Stimulated activated CD4-positive, alpha-beta T cell treated with anti-CD3 and anti-CD28 coated beads, Interleukin-4, amount 100 ng/mL, for 24 hours (primary cell): ENCODE measurements around the gene PHF2.

ENCODE experiments used
- DNase-seq: peaks from one replicate; pipeline ENCODE4 v3.0.0-alpha.2; 2020

Gene PHF2

DNA sequence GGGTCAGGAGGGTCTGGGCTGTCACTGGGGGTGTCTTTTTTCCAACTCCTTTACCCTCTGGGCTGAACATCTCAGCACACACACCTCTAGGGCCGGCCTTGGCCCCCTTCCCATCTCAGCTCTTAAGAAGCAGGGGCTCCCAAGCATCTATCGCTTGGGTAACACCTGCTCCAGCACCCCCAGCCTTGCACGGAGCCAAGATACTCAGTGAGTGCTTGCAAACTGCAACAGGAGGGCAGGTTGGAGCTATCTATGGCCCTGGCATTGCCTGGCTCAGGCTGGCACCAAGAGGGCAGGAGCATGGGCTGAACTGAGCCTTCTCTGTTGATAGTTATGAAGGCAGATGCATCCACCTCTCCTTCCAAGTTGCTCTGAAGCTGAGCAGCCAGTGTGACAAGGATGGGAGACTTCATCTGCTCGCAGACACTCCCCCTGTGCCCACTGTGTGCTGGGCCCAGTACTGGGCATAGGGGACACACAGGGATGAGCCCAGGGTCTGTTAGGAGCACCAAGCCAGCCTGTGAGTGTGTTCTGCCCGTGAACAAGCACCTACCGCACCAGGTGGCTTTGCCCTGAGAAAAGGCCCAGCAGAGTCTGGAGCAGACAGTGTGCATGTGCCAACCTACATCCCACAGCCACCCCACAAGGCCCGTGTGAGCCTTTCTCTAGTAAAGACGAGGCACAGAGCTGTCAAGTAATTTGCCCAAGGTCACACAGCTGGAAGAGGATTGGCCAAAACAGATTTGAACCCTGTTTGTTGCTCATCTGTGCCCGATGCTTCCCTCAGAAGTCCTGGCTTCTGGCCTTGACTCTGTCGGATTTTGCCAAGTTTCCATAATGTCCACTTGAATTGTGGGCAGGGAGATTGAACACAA, 58.2 kb downstream of the PHF2 start:
- no peak for DNase-seq

DNA sequence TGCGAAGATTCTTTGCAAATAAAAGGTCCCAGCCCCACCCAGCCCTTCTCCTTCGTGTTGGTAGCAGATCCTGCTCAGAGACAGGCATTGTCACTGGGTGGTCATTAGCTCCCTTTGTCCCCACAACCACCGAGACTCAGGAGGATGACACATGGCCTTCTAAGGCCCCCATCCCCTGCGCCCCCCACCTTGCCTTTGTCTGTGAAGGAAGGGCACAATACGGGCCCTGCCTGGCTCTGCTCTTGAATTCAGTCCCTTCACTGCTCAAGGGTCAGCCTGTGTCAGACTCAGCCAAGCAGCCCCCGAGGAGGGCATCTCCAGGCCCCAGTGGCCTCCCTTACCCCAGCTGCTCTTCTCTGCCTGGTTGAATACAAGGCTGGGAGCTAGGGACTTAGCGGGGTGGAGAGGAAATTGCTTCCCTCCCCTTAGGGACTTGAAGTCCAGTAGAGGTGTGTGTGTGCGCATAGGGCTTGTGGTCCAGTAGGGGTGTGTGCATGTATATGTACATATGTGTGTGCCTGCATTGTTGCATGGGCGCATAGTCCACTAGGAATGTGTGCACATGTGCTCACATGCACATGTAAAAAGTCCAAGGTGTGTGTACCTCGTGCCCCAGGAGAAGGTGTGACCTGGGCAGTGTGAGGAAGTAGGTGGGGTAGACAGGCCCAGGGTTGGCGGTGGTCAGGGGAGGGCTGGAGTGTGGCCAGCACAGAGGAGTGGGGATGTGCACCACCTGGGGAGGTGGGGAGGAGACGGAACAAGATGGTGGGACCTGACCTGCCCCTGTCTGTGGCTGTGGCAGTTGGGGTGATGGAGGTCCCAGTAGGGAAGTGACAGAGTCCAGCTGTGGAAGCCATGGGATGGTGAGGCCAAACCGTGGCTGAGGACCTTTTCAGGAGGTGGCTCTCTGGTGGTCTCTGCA, 59.1 kb downstream of the PHF2 start:
- no peak for DNase-seq

DNA sequence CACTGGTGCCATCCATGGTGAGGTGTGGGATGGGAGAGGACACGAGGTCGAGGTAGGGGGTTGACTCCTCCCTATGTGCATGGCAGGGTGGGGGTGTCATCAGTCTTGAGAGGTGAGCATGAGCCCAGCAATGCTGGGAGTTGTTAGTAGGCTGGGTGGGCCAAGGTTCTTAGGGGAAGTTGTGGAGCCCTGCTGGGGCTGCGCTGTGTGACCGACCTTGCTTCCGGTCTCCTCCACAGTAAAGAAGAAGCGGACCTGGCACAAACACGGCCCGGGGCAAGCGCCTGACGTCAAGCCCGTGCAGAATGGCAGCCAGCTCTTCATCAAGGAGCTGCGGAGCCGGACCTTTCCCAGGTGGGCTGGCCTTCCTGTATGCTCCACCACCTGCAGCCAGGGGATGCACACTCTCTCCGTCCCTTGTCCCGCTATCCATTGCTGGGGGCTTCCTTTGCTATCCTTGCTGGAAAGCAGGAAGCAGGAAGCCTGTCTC, 59.8 kb downstream of the PHF2 start:
- no peak for DNase-seq

DNA sequence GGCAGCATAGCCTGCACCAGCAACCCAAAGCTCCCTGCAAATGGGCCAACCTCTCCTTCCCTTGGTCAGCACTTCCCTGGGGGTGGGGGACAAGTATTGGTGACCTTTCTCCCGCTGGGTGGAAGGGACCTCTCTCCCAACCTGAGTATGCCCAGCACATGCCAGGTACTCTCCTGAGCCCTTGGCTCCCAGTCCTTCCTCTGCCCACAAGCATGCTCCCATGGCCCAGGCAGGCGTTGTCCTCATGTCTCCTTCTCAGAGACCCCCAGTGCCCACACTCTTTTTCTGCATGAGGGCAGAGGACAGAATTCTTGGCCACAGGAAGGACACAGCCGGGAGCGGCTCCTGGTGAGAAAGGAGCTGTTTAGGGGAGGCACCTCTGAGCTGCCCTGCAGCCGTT, 60.3 kb downstream of the PHF2 start:
- DNase-seq = no peak

DNA sequence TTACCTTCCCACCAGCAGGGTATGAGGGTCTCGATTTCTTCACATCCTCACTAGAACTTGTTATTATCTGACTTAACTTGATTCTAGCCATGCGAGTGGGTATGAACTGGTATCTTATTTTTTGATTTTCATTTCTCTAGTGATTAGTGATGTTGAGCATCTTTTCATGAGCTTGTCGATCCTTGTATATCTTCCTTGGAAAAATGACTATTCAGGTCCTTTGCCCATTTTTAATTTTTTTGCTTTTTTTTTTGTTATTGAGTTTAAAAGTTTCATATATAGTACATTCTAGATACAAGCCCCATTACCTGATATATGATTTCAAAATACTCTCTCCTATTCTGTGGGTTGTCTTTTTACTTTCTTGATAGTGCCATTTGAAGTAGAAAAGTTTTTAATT, 61.5 kb downstream of the PHF2 start:
- no peak for DNase-seq

DNA sequence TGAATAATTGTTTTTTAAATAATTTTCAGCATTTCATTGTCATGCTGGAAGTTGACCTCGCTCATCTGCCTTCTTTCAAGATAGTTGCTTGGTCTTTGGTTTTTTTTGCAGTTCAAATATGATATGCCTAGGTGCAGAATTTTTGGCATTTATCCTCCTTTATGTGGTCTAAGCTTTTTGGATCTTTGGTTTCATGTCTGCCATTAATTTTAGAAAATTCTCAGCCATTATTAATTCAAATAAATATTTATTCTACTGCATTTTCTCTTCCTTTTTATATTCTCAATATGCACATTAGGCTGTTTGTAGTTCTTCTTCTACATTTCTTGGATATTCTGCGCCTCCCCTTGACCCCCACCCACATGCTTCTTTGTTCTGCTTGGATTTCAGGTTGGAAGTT, 63.6 kb downstream of the PHF2 start:
- DNase-seq = no peak

DNA sequence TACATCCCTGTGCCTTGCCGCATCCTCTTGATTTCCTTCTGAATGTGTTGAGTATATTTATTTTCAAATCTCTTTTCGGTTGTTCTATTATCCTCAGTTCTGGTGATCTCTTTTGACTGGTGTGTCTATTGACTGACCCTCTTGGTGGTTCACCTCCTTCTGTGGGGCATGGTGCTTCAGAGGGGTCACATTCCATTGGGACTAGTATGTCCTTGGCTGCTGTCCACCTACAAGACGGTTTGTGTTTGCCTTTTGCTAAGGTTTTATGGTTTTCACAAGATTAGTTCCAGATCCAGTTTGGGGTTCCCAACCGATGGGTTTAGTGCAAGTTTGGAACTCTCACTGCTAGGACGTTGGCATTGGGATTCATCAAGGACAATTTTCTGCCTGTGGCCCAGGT, 66.6 kb downstream of the PHF2 start:
- no peak for DNase-seq

DNA sequence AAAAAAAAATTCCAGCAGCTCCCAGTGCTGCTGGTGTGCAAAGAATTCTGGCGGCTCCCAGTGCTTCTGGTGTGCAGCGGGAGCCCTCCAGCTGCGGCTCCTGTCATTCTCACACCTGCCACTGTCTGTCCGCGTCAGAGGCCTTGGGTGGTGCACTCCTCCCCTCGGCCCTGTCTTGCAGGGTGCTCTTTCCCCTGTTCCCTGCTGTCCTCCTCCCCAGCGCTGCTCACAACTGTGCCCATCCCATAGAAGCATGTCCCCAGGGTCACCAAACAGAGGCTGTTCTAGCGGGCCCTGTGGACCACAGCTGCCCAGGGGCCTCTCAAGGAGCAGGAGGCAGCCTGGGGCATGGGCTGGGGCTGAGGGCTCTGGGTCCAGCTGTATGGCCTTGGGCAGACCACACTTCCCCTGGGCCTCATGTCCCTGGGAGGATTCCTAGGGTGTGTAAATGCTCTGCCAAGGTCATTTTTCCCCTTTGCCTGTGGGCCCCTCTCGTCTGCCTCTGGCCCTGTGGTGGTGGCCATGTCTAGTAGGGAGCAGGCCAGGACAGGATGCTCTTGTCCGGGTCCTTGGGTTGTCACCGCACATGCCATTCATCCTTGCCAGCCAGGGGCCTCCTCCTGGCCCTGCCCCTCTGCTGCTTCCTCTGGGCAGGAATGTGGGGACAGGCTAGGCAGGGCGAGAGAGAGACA, 68.2 kb downstream of the PHF2 start:
- DNase-seq = no peak

DNA sequence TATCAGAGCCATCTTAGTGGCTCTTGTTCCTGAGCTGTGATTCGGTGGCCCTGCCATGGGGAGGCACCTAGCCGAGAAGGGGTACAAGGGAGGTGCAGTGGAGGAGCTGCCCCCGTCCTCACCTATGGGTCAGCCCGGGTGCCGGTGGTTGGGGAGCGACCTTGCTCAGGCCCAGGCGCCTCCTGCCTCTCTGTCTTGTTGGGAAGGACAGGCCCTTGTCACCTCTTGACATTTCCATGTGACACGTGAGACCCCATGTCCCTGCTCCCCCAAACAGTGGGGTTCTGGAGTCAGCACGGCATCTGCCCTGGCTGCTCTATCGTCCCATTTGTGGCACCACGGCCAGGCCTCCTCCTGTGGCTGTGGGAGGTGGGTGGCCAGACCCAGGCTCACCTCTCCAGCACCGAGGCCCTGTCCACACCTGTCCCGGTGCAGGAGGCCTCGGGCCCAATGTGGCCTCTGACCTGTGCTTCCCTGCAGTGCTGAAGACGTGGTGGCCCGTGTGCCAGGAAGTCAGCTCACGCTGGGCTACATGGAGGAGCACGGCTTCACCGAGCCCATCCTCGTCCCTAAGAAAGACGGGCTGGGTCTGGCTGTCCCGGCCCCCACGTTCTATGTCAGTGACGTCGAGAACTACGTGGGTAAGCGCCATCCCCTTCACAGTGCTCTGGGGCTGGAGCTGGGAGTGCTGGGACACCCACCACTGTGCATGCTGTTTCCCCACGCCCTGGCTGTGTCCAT, 68.9 kb downstream of the PHF2 start:
- no peak for DNase-seq

DNA sequence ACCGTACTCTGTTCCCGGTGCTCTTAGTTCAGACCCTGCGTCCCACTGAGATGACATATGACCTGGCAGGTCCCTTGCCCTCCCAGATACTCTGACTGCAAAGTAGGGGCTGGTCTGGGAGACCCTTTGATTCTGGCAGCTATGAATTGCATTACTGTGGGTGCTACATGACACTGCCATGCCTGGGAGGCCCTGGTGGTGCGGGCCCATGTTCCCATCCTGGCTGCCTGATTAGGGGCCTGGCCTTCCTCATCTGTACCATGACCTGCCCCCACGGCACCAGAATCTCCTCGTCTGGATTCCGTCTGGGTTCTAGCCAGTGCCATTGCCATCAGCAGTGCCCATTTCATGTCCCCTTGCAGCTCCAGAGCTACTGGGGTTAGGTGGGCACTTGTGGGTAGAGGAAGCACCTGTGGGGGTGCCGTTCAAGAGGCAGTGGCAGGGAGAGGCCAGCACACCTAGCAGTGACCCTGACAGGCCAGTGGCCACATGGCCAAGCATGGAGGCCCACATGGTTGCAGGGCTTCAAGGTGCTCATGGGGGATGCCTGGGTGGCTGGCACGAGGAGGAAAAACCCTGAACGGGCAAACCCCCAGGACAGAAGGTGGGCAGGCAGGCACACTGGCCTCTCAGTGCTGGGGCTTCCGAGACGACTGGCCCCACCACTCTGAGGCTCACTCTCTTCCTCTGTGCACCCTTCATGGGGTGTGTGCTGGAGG, 69.7 kb downstream of the PHF2 start:
- DNase-seq = no peak

DNA sequence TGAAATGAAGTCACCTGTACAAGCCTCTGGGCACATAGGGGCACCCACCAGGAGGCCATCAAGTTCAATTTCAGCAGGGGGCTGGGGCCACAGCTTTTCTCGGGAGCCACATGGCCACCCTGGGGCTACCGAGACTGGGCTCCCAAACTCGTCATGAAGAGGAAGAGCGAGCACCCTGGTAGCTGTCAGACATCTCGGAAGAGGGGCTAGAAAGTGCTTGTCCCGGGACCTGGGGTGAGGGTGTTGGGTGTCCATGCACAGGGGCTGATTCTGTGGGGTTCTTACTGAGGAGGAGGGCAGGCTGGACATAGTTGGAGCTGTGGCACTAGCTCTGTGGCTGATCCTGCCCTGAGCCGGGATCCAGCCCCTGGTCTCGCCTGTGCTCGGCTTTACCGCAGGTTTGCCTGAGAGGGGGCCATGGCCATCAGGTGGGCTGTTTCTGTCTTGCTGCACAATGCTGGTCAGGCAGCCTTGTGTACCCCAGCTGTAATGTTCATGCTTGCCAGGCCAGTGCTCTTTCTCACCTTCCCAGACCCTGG, 70.3 kb downstream of the PHF2 start:
- DNase-seq = no peak

DNA sequence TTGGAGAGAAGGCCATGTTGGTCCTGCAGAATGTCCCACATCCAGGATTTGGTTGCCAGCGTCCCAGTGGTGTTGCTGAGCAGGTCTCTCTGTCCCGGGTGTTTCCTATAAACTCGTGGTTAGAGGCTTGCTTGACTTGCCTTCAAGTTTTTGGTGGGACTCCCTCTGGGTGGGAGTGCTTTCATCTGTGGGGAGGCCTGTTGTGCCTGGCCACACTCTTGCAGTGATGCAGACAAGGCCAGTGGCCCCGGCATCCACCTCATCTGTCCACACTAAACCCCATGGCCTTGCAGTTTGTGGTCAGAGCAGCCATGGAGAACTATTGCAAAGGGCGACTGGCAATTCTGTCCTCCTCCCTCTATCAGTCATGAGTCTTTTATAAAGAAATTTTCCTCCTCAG, 71.8 kb downstream of the PHF2 start:
- DNase-seq = no peak

DNA sequence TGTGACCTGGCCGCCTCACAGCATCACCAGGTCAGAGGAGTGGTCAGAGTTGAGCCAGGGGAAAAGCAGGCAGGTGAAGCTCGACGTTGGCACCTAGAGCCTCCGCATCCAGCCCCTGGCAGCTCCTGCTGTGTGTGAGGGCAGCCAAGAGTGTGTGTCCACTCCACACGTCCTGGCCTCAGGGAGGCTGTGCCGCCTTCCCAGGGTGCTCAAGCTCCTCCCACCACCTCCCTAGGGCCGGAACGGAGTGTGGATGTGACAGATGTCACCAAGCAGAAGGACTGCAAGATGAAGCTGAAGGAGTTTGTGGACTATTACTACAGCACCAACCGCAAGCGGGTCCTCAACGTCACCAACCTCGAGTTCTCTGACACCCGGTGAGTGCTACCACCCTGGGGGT, 72.5 kb downstream of the PHF2 start:
- no peak for DNase-seq

DNA sequence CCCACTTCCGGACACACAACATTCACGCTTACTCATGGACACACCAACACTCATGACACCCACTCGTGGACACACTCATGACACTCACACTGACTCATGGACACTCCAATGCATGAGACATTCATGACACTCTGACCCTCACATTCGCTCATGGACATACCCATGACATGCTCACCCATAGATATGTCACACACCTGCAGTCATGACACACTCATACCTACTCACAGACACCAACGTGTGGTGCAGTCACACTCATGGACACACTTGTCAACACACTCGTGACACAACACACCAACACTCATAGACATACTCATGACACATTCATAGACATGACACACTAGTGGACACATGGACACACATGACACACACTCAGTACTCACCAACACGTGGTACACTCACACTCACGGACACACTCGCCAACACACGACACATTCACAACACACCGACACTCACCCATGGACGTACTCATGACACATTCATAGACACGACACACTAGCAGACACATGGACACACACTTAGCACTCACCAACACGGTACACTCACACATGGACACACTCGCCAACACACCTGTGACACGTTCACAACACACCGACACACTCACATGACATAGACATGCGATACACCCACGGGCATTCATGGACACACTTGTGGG, 73.4 kb downstream of the PHF2 start:
- no peak for DNase-seq

DNA sequence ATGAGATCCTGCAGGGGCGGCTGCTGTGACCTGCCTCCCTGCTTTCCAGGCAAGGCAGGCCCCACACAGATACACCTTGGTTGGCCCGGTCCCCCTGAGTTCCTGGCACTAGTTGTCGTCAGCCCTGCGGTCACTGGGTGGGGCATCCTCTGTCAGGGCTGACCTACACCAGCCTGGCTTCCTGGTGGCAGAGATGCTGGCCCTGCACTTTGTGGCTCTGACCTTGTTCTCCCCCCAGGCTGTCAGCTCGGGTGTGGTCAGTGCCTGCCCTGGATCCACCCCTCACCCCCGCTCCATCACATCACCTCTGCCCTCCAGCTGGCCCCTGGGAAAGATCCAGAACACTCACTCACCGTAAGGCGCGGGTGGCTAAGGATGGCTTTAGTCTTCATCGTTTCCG, 74.1 kb downstream of the PHF2 start:
- no peak for DNase-seq

DNA sequence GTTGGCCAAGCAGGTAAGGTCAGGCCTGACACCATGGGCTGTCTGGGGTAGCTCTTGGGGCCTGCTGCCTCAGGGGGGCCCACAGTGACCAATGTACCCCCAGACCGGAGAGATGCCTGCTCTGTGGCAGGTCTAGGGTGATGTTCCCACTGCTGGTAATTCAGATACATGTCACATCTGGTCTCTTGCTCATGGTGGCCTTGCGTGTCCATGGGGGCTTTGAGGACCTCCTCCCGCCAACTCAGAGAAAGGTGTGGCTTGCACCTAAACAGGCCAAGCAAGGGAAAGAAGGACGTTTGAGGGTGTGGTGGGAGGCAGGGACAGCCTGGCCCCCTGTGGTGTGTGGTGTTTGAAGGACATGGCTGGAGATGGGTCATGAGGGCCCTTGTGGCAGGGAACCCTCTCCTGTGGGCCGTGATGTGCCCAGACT, 75.2 kb downstream of the PHF2 start:
- no peak for DNase-seq

DNA sequence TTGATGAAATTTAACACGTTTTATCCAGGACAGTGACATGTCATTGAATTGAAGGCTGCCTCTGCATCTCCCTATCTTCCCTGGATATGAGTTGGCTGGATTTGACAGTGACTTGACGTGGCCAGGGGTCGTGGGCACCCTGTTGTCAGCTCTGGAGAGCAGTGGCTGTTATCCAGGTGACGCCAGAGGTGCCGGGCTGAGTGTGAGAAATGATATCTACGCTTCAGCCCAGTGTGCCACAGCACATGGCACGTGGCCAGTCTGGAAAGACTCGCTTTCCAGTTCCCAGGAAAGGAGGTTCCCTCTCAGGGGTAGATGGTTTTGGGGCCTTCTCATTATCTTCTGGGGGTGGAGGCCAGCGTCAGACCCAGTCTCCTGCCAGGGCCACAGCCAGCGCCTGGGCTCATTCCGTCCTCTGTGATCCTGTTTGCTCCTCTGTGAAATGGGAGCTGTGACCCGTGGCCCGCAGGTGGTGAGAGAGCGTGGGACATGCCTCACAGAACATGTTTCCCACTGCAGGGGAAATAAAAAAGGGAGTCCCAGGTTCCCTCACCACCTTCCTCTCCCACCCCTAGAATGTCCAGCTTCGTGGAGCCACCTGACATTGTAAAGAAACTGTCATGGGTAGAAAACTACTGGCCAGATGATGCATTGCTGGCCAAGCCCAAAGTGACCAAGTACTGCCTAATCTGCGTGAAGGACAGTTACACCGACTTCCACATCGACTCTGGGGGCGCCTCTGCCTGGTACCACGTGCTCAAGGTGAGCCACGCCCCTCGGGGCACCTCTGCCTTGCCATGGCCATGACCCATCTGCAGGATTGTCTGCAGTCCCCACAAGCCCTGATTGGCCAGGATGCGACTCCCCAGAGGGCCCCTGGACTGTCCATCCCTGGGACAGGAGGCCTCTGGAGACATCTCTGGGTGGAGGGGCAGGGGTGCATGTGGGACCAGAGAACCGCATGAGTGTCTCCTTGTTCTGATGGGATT, 76.5 kb downstream of the PHF2 start:
- no peak for DNase-seq

DNA sequence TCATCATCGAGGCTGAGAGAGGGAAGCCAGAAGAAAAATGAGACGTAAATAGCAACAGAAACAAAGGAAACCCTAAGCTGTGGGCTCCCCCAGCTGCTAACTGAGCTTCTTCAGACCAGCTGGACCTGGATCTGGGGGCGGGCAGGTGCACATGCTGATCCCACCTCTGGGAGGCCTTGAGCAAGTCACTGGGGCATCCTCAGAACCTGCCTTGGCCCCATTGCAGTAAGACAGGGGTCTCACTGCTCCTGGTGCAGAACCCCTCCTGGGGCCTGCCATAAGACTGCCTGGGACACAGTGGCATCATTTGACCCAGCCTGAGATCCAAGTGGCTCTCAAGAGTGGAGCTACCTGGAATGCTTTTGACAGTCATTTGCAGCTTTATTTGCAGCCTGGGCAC, 77.4 kb downstream of the PHF2 start:
- DNase-seq = no peak

DNA sequence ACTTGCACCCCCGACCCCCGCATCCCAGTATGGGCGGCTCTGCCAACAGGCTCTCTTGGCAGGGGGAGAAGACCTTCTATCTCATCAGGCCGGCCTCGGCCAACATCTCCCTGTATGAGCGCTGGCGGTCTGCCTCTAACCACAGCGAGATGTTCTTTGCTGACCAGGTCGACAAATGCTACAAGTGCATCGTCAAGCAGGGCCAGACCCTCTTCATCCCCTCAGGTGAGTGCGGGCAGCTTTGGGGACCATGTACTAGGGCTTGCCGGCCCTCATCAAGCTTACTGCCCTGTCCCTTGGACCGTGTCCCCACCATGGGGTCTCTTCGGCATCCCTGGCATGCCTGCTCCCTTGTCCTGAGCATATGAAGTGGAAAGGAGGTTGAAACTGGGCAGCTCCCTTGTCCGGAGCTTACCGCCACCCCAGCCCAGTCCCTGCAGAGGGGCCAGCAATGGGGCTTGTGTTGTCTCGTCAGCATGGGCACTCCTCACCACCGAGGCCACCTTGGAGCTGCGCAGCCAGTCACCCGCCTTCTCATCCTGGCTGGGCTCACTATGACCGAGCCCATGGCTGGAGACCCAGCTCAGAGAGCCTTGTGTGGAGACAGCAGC, 78.1 kb downstream of the PHF2 start:
- no peak for DNase-seq
